ENCODE data around the gene PSMA5. TPM values are rescaled to one million over a fixed set of nuclear protein-coding genes. Genes with fewer than 3 reads are reported as not detected.

PSMA5 gene
- total RNA-seq, 1 experiment from 2014 or later, result 150 TPM

GRCh38 chr1:109383087-109383779 is 43.0 kb downstream of the PSMA5 start:
- ATAC-seq (peak; percentile 91), DNase-seq (ENCODE audit: low spot score) (no peak)
- TF ChIP-seq RORB (CRISPR knock-in tag; IDR thresholded peaks at IDR 0.05) (no peak), TEAD1 (CRISPR knock-in tag; IDR thresholded peaks at IDR 0.05) (0 out of 2 replicates have a peak, but pooled peaks have one; percentile 47), TEAD4 (CRISPR knock-in tag; IDR thresholded peaks at IDR 0.05) (peak; percentile 71; the same call in 1 of the 2 replicates), ZNF121 (CRISPR knock-in tag; IDR thresholded peaks at IDR 0.05) (no peak), ATF2 (CRISPR knock-in tag; IDR thresholded peaks at IDR 0.05; ENCODE audit: borderline replicate concordance, low read depth) (no peak)
- peaks cover 10% of the 10 kb centered on the region for H3K36me3 Mint-ChIP-seq
- peaks cover 10% of the 10 kb centered on the region for H3K9me3 Mint-ChIP-seq
- ChIA-PET POLR2A (interaction anchor here (1.2 to 1.3 kb wide), 2 partner anchors 14 to 100 kb away, joined by 5 to 6 read pairs; partner anchors contain the start of genes PSRC1 and SORT1), CTCF (interaction anchor here (1.0 to 3.6 kb wide), 3 partner anchors 15 to 256 kb away, joined by 3 to 23 read pairs (median 3); partner anchors contain the start of gene SORT1)
- H3K27ac Mint-ChIP-seq, result peak overlapping the region; percentile 69
- H3K4me3 Mint-ChIP-seq, result no peak overlapping the region
- no peaks in the 10 kb centered on the region for H3K27me3 Mint-ChIP-seq (ENCODE audit: low read depth)
- H3K4me1 Mint-ChIP-seq, result peaks cover 33% of the 10 kb centered on the region

- H3K4me1 Mint-ChIP-seq, result peaks cover 31% of the 10 kb centered on the region
- ChIA-PET CTCF (interaction anchor here (1.1 kb wide), 1 partner anchor 16 kb away, joined by 3 read pairs; the partner anchor contains the start of gene SORT1), POLR2A (interaction anchor here (0.6 kb wide), 1 partner anchor 16 kb away, joined by 3 read pairs; the partner anchor contains the start of gene SORT1)
- H3K9me3 Mint-ChIP-seq, result peaks cover 10% of the 10 kb centered on the region
- H3K4me3 Mint-ChIP-seq, result no peak overlapping the region
- no peak for DNase-seq (ENCODE audit: low spot score)
- no peak overlapping the region for H3K27ac Mint-ChIP-seq
- H3K27me3 Mint-ChIP-seq (ENCODE audit: low read depth), result no peaks in the 10 kb centered on the region
- TF ChIP-seq HMGXB4 (CRISPR knock-in tag; IDR thresholded peaks at IDR 0.05) (no peak), CREB1 (CRISPR knock-in tag; IDR thresholded peaks at IDR 0.05) (no peak), PREB (CRISPR knock-in tag; IDR thresholded peaks at IDR 0.05; ENCODE audit: borderline replicate concordance) (no peak), IRF2 (CRISPR knock-in tag; IDR thresholded peaks at IDR 0.05; ENCODE audit: borderline replicate concordance, low read depth) (no peak), NFE2L1 (CRISPR knock-in tag; IDR thresholded peaks at IDR 0.05) (no peak), NR3C1 (CRISPR knock-in tag; conservative IDR thresholded peaks at IDR 0.05; ENCODE audit: low read depth) (no peak), CBFB (CRISPR knock-in tag; IDR thresholded peaks at IDR 0.05; ENCODE audit: low read depth) (no peak), GRHL2 (CRISPR knock-in tag; IDR thresholded peaks at IDR 0.05; ENCODE audit: insufficient replicate concordance, severe bottlenecking) (no peak), ZSCAN18 (CRISPR knock-in tag; IDR thresholded peaks at IDR 0.05) (no peak), ARID4B (CRISPR knock-in tag; IDR thresholded peaks at IDR 0.05; ENCODE audit: borderline replicate concordance) (no peak), NFATC4 (CRISPR knock-in tag; IDR thresholded peaks at IDR 0.05) (no peak), MXD4 (CRISPR knock-in tag; IDR thresholded peaks at IDR 0.05; ENCODE audit: borderline replicate concordance) (no peak), ZNF232 (CRISPR knock-in tag; IDR thresholded peaks at IDR 0.05) (no peak), ZNF138 (CRISPR knock-in tag; conservative IDR thresholded peaks at IDR 0.05) (no peak), IRF1 (CRISPR knock-in tag; IDR thresholded peaks at IDR 0.05) (no peak)
- peaks cover 10% of the 10 kb centered on the region for H3K36me3 Mint-ChIP-seq
- ATAC-seq, result no peak
Observed at GRCh38 chr1:109381573-109381972, 44.7 kb downstream of the PSMA5 start.

All from WTC11 (cell line).